IPS-15b (cell line): Measurements from ENCODE around the gene USP47.

Experiments used
- H3K27me3 ChIP-seq: one replicate; pipeline ENCODE4 v1.6.1; 2013; ENCODE audit warnings: low read length; ENCODE audit not compliant: control insufficient read depth, insufficient read depth
- H3K36me3 ChIP-seq: one replicate; pipeline ENCODE4 v1.6.1; 2013; ENCODE audit warnings: low read length; ENCODE audit not compliant: control insufficient read depth, insufficient read depth
- H3K4me1 ChIP-seq: one replicate; pipeline ENCODE4 v1.6.1; 2013; ENCODE audit warnings: mild to moderate bottlenecking, low read length; ENCODE audit not compliant: control insufficient read depth, insufficient read depth
- H3K4me3 ChIP-seq: one replicate; pipeline ENCODE4 v1.5.1; 2013; ENCODE audit warnings: low read depth, low read length
- H3K9ac ChIP-seq: one replicate; pipeline ENCODE4 v1.6.1; 2013; ENCODE audit warnings: low read depth, mild to moderate bottlenecking, low read length
- H3K9me3 ChIP-seq: one replicate; pipeline ENCODE4 v1.6.1; 2013; ENCODE audit warnings: mild to moderate bottlenecking, low read length; ENCODE audit not compliant: control insufficient read depth, insufficient read depth

The USP47 gene

DNA sequence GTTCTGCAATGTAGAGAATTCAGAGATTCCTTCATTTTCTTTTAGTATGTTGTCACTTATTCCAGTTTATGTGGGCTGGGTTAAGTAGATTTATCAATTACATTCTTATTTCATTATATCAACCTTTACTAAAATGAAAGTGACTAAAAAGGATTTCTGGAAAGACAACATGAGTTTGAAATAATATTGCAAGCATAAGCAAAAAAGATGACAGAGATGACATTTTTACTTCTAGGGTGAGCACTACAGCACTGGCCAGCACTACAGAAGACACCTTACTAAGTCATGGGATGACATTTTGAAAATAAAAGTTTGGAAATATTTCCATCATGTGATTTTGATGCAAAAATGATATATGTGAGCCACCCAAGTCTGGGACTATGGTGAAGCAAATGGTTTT is 2.1 kb upstream of the USP47 start:
- Histone ChIP-seq H3K9ac (no peak overlapping the region), H3K9me3 (no peaks in the 10 kb centered on the region), H3K36me3 (no peaks in the 10 kb centered on the region), H3K4me1 (peaks cover 6% of the 10 kb centered on the region), H3K4me3 (no peak overlapping the region), H3K27me3 (no peaks in the 10 kb centered on the region)

DNA sequence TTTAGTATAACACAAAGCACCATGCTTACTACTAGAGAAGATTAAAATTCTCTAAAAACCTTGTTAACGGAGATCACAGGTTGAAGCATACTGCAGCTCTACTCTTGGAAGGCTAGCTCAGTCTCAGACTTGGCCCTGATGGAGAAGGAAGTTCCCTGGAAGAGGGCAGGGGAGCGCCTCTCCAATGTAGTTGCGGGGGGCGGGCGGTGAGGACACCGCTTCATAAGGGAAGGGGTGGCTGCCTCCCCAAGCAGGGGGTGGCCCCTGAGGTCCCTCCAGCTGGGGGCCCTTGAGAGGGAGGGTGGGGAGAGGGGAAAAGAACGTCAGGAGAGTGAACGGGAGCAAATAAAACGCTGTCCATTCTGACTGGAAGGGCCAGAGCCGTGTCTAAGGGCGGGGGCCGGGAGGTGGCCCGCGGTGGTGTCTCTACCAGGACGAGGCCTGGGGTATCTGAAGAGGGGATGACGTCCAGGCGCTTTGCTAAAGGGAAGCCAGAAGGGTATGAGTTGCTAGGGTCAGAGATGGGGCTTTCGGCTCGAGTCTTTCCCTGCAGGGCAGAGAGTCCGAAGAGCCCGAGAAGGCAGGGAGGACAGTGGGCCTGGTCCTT is 553 bp upstream of the USP47 start:
- H3K9me3 ChIP-seq = no peaks in the 10 kb centered on the region
- no peaks in the 10 kb centered on the region for H3K27me3 ChIP-seq
- peaks cover 6% of the 10 kb centered on the region for H3K4me1 ChIP-seq
- H3K4me3 ChIP-seq = peak overlapping the region; percentile 94
- no peaks in the 10 kb centered on the region for H3K36me3 ChIP-seq
- peak overlapping the region; percentile 94 for H3K9ac ChIP-seq

DNA sequence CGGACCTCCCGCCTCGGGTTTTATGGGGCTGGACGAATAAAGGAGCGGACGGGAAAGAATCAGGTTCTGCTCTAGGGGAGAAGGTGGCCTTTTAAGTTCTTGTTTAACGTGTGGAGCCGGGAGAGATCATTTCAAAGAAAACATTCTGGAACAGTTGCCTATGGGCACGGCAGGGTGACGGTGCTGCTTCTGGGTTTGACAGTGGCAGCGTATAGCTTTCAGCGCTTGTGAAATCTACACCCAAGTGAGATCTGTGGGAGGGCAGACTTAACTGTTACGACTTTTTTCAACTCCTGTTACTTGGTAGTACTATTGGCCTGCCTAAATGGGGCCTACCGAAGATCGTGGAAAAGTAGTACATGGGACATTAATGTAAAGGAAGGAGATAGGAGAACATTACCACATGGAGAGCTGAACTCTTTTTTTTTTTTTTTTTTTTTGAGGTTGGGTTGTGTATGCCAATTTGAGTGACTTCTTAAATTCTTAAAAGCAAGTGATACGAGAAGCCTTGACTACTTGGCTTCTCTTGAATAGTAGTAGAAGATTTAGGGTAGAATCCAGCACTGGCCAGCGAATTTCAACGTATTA is 743 bp downstream of the USP47 start:
- H3K27me3 ChIP-seq = no peaks in the 10 kb centered on the region
- peaks cover 6% of the 10 kb centered on the region for H3K4me1 ChIP-seq
- peak overlapping the region; percentile 94 for H3K4me3 ChIP-seq
- no peaks in the 10 kb centered on the region for H3K36me3 ChIP-seq
- peak overlapping the region; percentile 66 for H3K9ac ChIP-seq
- H3K9me3 ChIP-seq = no peaks in the 10 kb centered on the region

DNA sequence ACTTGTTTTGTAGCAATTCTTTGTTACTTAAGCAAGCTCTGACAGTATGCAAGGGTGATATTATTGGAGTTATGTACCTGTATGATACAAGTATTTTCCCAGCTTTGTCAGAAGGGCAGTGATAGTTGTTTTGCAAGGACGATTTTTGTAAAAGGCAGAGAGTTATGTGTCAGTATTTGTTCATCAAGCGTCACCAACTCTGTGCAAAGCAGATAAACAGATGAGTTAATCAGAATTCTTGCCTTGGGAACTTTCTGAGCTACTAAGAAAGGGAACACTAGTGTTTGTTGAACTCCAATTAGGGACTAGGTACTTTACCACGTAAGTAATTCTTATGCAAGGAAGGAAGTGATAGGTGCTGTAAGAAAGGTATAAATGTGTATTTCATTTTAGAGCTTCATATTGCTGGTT is 1.4 kb downstream of the USP47 start:
- H3K27me3 ChIP-seq = no peaks in the 10 kb centered on the region
- H3K9me3 ChIP-seq = no peaks in the 10 kb centered on the region
- no peaks in the 10 kb centered on the region for H3K36me3 ChIP-seq
- no peak overlapping the region for H3K9ac ChIP-seq
- H3K4me3 ChIP-seq = peak overlapping the region; percentile 94
- peaks cover 6% of the 10 kb centered on the region for H3K4me1 ChIP-seq

DNA sequence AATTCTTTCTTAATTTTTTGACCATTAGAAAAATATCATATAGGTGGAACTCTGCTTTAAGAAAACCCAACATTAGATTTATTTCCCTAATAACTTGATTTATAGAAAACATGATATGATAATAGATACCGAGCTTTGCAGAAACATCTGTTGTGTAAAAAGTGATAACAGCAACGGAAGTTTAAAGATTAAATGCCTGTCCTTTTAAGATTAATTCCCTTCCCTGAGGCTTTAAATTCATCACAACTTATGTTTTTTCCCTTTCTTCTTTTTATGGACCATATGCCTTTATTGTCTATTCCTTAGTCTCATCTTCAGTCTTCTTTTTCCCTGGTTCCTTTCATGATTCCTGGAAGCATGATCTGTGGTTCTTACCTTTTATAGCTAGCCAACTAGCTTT is 1.9 kb downstream of the USP47 start:
- peaks cover 6% of the 10 kb centered on the region for H3K4me1 ChIP-seq
- H3K9ac ChIP-seq = no peak overlapping the region
- H3K9me3 ChIP-seq = no peaks in the 10 kb centered on the region
- no peaks in the 10 kb centered on the region for H3K36me3 ChIP-seq
- H3K4me3 ChIP-seq = no peak overlapping the region
- no peaks in the 10 kb centered on the region for H3K27me3 ChIP-seq

DNA sequence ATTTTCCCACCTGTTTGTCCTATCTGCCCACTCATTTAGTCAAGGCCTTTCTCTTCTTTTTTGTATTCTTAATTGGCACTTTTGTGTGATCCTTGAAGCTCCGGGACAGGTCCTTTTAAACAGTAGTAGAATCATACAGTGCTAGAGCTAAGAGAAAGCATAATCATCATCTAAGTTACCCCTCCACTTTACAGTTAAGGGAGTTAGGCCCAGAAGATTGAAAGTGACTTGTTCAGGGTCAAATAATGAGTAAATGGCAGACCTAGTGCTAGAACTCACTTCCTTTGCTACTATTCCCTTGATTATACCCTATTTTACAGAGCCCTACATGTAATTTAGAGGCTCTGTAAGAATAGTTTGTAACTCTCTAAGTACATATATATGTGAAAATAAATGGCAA is 2.5 kb downstream of the USP47 start:
- Histone ChIP-seq H3K4me3 (no peak overlapping the region), H3K9ac (no peak overlapping the region), H3K9me3 (no peaks in the 10 kb centered on the region), H3K4me1 (peaks cover 6% of the 10 kb centered on the region), H3K27me3 (no peaks in the 10 kb centered on the region), H3K36me3 (no peaks in the 10 kb centered on the region)

DNA sequence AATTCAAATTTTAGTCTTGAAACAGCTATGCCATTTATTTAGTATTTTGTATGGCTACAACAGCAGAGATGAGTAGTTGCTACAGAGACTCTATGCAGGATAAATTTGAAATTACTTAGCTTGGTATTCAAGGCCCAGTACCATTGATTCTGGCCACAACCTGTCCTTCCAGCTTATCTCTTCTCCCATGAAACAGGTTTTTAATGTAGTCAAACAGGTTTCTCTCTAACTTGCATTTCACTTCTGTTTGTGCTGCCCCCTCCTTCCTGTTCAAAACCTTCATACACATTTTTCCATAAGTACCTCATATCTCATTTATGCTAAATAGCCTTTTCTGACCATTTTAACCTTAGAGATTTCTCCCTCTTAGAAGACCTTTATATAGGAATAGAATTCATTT is 3.3 kb downstream of the USP47 start:
- Histone ChIP-seq H3K4me3 (no peak overlapping the region), H3K36me3 (no peaks in the 10 kb centered on the region), H3K9ac (no peak overlapping the region), H3K9me3 (no peaks in the 10 kb centered on the region), H3K27me3 (no peaks in the 10 kb centered on the region), H3K4me1 (peaks cover 10% of the 10 kb centered on the region)

DNA sequence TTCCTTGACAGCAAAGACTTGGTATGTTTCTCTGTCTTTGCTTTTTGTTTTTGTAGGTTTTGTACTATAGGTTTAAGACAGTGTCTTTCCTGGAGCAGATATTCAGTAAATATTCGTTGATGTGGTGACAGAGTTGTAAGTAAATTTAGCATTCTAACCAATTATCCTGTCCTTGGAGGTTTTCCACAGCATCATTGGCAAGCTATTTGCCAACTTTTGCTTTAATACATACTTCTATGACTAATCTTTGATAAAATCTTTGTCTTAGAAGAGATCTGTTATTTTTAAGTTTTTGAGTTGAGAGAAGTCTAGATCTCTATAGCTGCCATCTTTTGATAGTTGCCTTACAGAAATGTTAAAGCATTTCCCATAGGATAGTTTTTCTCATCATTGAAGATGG is 3.8 kb downstream of the USP47 start:
- peaks cover 10% of the 10 kb centered on the region for H3K4me1 ChIP-seq
- H3K36me3 ChIP-seq = no peaks in the 10 kb centered on the region
- no peak overlapping the region for H3K4me3 ChIP-seq
- H3K9me3 ChIP-seq = no peaks in the 10 kb centered on the region
- no peaks in the 10 kb centered on the region for H3K27me3 ChIP-seq
- no peak overlapping the region for H3K9ac ChIP-seq

DNA sequence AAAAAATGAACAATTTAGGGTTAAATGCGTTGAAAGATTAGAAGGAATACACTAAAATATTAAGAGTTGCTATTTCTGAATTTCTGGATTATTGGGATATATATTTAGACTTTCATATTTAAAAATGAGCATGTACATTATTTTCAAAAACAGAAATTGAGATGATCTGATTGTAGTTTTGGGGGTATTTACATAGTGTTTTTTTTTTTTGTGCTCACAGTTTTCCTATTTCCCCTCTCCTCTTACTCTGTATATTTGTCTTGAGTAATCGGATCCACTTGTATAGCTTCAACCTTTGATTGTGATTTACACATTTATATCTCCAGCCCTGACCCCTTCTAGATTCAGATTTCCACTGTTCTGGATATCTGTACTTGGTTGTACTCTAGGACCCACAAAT is 5.3 kb downstream of the USP47 start:
- Histone ChIP-seq H3K36me3 (no peaks in the 10 kb centered on the region), H3K27me3 (no peaks in the 10 kb centered on the region), H3K9ac (no peak overlapping the region), H3K4me1 (peaks cover 10% of the 10 kb centered on the region), H3K9me3 (no peaks in the 10 kb centered on the region), H3K4me3 (no peak overlapping the region)

DNA sequence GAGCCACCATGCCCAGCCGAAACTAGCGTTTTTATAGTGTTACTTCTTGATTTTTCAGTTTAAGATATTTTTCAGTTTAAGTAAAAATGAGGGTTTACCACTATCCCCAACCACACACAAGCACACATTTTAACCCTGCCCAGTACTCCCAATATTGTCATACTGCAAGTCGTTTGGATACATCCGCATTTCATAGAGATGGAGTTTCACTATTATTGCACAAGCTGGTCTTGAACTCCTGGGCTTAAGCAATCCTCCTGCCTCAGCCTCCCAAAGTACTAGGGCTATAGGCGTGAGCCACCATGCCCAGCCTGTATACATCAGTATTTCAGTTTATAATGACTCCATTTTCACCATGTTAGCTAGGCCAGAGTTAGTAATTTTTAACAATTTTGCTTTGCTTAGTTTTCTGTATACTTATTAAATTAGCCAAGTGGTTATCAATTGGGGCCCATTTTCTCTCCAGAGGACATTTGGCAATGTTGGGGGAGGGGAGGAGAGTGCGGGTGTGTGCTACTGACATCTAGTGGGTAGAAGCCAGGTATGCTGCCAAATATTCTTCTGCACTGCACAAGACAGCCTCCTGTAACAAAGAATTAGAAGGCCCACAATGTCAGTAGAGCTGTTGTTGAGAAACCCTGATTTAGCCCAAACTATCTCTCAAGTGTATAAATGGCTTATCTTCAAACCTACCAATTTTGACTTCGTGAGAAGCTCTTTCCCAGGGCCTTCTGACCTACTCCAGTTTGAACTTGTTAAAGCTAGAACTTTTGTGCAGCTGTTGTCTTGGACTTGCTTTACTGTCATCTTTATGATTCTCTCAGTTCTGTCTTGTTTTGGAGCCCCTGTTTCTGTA is 7.3 kb downstream of the USP47 start:
- Histone ChIP-seq H3K4me3 (no peak overlapping the region), H3K27me3 (no peaks in the 10 kb centered on the region), H3K36me3 (no peaks in the 10 kb centered on the region), H3K9ac (no peak overlapping the region), H3K9me3 (no peaks in the 10 kb centered on the region), H3K4me1 (peaks cover 3% of the 10 kb centered on the region)

DNA sequence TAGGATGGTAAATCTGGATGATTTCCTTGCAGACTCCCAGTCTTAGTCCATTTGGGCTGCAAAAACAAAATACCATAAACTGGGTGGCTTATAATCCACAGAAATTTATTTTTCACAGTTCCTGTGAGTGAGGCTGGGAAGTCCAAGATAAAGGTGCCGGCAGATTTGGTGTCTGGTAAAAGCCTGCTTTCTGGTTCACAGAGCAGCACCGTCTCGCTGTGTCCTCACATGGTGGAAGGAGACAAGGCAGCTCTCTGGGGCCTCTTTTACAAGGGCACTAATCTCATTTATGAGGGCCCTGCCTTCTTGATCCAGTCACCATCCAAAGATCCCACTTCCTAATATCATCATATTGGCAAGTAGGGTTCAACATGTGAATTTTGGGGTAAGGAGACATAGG is 8.9 kb downstream of the USP47 start:
- Histone ChIP-seq H3K4me3 (no peak overlapping the region), H3K9me3 (no peaks in the 10 kb centered on the region), H3K9ac (no peak overlapping the region), H3K27me3 (no peaks in the 10 kb centered on the region), H3K36me3 (no peaks in the 10 kb centered on the region), H3K4me1 (peaks cover 4% of the 10 kb centered on the region)

DNA sequence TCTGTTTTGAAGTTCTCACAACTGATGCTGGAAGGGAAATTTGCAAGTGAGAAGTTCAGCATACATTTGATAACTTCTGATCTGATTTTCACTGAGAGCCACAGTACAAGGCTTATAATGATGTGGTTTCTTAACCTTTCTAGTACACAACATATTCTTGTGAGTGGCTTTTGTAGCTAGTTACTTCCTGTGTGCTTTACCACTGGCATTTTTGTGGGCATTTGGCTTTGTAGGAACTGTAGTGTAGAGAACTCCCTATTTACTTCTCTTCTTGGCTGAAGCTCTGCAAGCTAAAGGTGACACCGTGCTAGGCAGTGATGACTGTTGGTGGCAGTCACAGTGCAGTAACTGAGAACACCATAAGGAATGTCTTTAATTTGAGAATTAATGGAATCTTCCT is 14.9 kb downstream of the USP47 start:
- no peaks in the 10 kb centered on the region for H3K36me3 ChIP-seq
- H3K4me1 ChIP-seq = peaks cover 4% of the 10 kb centered on the region
- H3K4me3 ChIP-seq = no peak overlapping the region
- H3K27me3 ChIP-seq = no peaks in the 10 kb centered on the region
- no peak overlapping the region for H3K9ac ChIP-seq
- H3K9me3 ChIP-seq = no peaks in the 10 kb centered on the region
